Activated CD8-positive, alpha-beta memory T cell treated with anti-CD3 and anti-CD28 coated beads for 36 hours (primary cell): ENCODE results near the gene DGKH. TPM values are rescaled to one million over a fixed set of nuclear protein-coding genes. Genes with fewer than 3 reads are reported as not detected.
"Not testable (repeated sequence)": the region's sequence is repeated elsewhere in the genome, so short reads cannot be mapped to it uniquely, and the experiment has no call there.

Source experiments
- CTCF ChIA-PET: fragments of 350-600 bp; sonication (Branson Sonifier 250); formaldehyde crosslinking; loops from one replicate; lab custom pipeline; 2021; ENCODE audit warnings: antibody characterized with exemption; lab: Charles Lee
- POLR2A ChIA-PET: fragments of 350-600 bp; sonication (Branson Sonifier 250); formaldehyde crosslinking; loops from one replicate; lab custom pipeline; 2021; ENCODE audit warnings: antibody characterized with exemption; lab: Charles Lee
- total RNA-seq, 2 experiments: library from RNA; stranded (reverse); gene quantifications; one replicate each; pipeline ENCODE4 v1.2.3, GENCODE V29; 2021

Gene DGKH
- total RNA-seq, 2 experiments from 2014 or later = 11.7 to 12.7 TPM

DNA sequence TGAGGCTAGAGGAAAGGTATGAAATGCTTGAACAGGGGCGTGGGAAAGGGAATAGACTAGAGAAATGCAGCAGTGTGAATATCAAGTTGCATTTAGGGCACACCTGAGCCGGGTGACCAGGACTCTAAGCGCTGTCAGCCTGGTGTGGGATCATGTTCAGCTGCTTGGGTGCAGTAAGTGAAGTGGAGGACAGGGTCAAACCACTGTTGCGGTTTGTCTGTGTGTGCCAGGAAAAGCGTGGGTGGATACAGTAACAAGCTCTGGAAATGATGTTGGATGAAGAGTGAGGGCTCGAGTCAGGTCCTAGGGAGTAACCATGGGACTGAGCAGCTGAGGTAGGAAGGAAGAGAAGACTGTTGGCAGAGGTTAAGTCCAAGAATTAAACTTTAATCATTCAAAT, 15.8 kb downstream of the DGKH start:
- ChIA-PET CTCF (no interaction called here), POLR2A (no interaction called here)

DNA sequence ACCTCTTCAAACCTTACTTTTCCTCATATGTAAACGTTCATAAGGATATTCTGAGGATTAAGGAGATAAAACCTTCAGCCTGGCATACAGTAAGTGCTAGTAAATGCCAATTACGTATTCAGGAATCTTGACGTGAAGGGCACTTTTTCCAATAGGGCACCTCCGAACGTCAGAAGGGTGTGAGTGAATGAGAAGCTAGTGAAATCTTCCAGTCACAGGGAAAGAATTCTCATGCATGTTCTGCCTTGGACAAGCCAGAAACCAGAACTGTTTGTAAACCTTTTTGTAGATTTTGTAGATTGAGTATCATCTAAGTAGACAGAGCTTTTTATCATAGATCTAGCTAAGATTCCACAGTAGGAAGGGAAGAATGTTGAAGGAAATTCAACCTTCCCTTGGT, 16.5 kb downstream of the DGKH start:
- ChIA-PET POLR2A (no interaction called here), CTCF (no interaction called here)

DNA sequence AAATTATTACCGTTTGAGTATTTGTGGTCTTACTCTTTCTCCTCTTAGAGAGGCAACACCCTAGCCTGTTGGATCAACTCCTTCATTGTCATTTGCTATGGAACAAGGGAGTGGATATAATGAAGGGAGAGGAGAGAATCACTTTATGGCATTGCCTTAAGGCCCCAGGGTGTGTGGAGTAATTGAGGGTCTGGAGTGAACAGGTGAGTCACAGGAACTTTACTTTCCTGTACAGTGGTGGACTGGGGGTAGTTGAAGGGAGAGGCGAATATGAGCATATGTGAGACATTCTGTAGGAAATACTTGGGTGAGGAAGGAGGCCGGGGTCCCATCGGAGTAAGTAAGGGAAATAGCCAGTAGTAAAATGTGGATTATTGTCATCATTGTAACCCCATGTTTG, 17.0 kb downstream of the DGKH start:
- ChIA-PET POLR2A (no interaction called here), CTCF (no interaction called here)

DNA sequence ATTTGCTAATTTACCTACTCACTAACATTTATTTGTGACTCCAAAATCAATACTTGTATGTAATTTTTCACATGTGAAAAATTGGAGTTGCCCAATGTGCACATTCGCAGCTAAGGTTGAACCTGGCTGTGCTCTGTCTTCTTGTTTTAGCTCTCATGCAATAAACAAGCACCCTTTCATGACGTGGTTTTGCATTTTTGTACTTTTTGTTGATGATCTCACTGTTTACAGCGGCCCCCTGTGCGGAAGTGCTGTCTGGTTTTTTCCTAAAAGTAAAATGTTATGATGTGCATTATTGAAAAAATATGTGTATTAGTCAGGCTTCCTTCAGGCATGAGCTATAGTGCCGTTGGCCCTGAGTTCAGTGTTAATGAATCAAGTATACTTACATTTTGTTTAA, 18.1 kb downstream of the DGKH start:
- ChIA-PET CTCF (no interaction called here), POLR2A (no interaction called here)

DNA sequence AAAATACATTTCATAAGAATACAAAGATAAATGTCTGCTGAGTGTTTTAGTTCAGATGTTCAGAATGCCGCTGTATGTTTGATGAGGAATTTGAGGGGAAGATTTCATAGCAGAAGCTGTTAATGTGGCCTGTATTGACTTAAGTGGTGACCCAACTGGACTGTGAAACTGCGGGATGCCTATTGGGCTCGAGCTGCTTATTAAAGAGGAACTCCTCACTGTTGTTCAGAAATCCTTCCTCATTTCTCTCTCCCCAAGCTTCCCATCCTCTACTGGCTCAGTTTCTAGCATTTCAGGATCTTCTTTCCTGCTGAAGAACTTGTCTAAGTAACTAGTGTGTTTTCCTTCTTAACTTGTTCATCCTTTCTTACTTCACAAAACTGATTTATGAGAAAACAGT, 20.4 kb downstream of the DGKH start:
- ChIA-PET CTCF (no interaction called here), POLR2A (no interaction called here)

DNA sequence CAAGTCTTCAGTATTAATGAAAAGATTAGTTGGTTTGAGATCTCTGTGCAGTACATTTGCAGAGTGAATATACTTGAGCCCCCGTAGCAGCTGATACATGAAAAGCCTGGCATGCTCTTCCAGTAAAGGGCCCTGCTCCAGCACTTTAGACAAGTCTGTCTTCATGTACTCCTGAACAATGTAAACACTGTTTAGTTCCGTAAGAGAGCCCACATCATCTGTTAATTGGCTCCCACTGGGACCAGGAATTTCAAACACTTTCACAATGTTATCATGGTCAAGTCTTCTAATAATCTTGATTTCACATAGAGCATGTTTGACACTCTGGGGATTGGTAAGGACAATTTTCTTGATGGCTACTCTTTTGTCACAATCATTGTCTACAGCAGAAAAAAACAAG, 22.2 kb downstream of the DGKH start:
- CTCF ChIA-PET, POLR2A ChIA-PET: not testable (repeated sequence)

DNA sequence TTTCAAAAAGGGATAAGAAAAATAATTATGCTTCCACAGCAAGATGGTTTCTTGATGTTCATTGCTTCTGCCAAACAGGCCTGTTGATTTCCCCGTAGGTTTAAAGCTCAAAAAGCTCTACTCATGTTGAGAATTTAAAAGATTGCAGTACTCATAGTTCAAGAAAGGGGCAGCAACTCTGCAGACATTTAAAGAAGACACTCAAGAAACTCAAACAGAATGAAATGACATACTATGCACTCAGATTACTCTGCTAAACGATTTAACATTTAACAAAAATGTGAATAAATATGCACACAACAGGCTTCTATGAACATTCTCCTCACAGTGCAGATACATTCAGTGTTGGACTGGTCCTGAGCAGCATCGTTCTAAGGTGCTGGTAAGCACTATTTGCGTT, 22.7 kb downstream of the DGKH start:
- CTCF ChIA-PET = interaction anchor here (1.0 kb wide), 1 partner anchor 8 kb away, joined by 4 read pairs; no protein-coding TSS in a partner anchor
- POLR2A ChIA-PET = not testable (repeated sequence)

DNA sequence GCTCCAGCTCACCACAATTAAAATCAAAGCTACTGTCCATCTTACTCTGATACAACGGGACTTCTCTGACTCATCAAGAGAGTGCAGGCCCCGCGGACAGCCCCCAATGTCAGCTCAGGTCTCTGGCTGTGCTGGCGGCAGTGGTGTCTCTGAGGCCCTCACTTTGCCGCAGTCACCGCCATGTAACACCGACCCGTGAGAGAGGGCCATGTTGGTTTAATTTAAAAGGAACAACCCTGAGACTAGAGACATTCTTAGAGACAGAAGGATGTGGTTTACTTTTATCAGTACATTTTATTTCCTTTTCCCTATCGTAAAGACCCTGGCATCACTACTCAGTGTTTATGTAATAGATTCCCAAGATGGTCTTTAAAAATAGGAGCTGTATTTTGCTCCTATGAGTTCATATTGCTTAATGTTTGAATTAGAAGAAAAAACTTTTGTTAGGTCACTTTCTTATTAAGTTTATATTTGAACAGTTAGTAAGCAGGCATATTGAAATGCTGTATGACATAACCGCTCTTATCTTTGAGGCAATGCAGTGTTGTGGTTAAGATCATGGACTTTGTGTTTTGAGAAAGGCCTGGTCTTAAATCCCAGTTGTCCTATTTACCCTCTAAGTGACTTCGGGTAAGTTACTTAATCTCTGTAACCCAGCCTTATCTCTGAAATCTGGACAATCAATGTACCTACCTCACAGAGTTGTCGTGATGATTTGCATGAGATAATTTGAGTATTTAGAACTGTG, 23.4 kb downstream of the DGKH start:
- ChIA-PET CTCF (interaction anchor here (1.0 kb wide), 1 partner anchor 9 kb away, joined by 4 read pairs; no protein-coding TSS in a partner anchor), POLR2A (no interaction called here)

DNA sequence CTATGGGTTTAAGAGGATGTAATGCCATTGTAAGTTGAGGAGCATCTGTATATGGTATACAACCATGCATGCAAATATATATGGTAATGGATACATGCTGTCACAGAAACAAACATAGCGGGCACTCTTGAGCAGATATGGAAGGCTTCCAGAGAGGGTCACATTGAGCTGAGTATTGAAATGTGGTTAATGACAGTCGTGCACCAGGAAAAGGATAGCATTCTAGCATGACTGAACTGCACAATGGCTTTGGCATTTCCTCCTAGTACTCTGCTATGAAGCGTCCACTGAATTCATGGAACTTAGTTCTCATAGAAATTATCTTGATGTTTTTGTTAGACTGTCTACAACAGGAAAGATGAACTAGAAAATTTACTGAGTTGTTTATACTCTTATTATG, 25.2 kb downstream of the DGKH start:
- CTCF ChIA-PET = no interaction called here
- POLR2A ChIA-PET = no interaction called here

DNA sequence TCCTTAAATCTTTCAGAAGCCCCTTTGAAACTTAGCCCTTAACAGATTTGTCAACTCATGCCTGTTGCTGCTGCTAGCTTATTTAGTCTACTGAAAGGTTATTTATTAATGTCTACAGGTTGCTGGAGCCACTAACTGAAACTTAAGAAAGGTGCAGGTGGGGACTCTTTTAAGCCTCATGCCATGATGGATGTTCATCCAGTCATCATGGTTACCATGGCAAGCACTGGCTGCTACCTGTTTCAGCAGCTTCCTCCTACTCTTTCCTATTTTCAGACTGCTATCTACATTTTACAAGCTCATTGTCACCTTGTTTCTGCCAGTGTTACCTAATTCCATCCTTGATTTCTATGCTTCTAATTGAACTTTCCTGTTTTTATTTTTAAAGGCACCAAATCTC, 27.1 kb downstream of the DGKH start:
- ChIA-PET CTCF (no interaction called here), POLR2A (interaction anchor here (0.5 kb wide), 1 partner anchor 514 kb away, joined by 3 read pairs; no protein-coding TSS in a partner anchor)

DNA sequence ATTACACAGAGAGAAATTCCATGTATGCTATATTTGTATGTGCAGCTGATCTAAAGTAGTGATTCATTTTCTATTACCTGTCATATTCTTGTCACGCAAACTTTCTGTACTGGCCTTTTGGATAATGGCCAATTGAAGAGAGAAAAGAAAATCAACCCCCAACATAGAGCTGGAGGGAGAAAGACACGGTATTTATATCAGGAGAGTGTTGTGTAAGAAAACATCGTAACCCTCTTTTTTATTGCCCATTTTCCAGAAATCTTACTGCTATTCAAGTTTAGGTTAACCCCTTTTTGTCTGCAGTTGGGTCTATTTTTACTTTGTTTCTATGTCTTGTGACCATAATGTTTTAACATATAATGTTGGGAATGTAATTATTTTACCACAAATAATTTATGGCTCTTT, 27.9 kb downstream of the DGKH start:
- ChIA-PET POLR2A (no interaction called here), CTCF (no interaction called here)

DNA sequence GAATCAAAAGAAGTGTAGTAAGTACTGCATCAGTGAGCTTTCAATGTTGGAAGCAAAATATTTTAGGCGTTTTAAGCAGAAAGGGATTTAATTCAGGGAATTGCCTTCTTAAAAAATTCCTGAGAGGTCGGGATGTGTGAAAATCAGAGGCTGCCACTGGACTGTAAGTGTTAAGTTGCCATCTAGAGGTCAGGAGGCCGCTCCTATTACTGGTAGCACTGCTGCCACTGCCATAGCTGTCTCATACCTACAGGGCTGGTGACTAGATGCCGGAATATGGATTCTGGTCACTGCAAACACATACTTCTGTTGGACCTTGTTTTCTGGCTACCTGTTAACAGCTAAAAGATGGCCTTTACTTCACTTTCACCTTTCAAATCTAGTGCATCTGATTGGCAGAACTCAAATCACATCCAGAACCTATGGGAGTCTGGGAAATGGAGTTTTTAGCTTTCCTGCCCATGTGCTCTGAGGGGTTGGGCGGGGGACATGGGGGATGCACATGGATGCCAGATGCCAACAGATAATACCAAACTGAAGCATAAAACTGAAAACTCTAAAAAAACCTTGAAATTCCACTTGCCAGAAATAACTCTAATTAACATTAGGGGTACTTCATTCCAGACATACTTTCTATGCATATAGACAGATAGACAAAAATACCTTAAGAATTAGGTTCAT, 29.8 kb downstream of the DGKH start:
- POLR2A ChIA-PET = no interaction called here
- CTCF ChIA-PET = no interaction called here

DNA sequence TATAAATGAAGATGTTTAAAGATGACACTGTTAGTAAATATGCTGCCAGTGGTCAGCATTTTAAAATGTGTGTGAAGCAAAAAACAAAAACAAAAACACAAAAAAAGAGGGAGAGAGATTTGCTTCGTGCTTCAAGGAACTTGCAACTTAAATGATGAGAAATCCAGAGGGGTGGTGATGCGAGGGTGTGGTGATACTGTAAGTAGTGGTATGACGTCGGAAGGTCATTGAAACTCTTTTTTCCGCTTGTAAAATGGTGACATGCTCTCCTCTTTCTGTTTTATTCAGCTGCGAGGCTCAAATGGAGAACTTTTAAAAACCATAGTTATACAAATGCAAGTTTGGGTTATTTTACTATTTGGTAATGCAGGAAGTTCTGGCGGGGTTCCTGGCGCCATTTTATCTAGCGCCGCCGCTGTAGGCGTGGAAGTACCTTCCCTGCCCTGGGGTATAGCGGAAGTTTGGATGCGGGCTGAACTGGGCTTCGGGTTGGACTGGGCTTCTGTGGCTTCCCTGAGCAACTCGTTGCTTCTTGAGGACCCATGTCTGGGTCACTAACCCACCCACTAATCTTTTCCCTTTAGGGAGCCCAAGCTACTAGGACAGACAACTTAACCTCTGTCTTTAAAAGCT, 34.8 kb downstream of the DGKH start:
- ChIA-PET POLR2A (no interaction called here), CTCF (interaction anchor here (0.9 kb wide), 1 partner anchor 41 kb away, joined by 3 read pairs; no protein-coding TSS in a partner anchor)

DNA sequence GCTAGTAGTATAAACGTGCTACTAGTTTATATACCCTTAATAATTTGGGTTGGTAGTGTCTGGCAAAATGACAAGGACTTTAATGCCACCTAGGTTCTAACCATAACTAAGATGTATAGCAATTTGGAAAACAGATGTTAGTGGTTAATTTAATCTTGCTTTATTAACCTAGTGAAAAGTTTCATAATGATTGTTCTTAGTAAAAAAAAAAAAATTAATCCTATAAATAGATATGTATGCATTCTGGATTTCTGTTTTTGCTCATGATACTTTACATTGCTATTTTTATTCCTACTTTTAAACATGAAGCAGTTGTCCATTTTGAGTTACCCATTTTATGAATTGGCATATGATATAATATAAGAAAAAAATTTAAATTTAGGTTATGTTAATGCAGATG, 36.3 kb downstream of the DGKH start:
- CTCF ChIA-PET = no interaction called here
- POLR2A ChIA-PET = no interaction called here

DNA sequence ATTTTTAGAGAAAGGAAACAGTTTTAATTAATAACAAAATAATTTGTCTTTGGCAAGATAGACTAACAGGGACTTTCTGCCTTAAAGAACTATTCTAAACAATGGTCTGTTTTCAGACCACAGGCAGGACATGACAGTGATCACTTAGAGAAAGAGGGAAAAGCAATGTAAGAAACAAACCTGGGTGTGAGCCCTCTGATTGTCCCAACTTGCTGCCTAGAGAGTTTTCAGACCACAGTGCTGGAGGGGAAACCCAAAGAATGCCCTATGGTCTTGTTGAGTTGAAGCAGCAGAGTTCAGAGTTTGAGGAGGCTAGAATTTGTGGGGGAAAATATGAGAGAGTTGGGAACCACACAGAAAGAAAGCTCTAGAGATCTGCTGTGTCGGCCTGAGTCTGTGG, 38.1 kb downstream of the DGKH start:
- POLR2A ChIA-PET = no interaction called here
- CTCF ChIA-PET = no interaction called here

DNA sequence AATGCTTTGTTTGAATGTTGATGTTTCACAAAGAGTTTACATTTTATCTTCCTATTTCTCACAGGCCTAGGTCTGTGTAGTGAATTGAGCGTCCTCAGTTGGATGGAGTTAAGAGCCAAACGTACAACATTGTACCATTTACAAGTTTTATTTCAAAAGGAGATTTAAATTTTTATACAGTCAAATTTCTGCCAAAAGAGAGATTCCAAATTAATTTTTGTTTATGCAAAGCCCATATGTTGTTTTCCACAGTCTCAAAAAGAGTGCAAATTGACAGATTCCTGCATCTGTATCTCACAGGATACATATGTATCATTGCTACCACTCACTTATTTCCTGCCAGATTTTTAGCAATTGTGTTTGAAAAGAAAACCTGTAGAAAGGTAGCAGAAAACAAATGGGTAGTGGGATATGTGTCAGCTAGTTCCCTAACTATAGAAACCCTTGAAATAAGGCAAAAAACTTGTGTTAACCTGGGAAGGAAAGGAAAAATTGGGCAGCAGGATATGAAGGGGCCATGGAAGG, 46.1 kb downstream of the DGKH start:
- ChIA-PET CTCF (no interaction called here), POLR2A (no interaction called here)

DNA sequence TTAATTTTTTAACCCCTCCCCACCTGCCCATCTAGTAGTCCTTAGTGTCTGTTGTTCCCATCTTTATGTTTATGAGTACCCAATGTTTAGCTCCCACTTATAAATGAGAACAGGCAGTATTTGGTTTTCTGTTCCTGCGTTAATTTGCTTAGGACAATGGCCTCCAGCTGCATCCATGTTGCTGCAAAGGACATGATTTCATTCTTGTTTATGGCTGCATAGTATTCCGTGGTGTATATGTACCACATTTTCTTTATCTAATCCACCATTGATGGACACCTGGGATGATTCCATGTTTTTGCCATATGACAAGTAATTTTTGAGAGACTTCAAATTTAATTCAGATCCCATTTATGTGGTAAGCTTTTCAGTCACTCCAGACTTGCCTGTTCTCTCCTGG, 47.8 kb downstream of the DGKH start:
- POLR2A ChIA-PET = not testable (repeated sequence)

DNA sequence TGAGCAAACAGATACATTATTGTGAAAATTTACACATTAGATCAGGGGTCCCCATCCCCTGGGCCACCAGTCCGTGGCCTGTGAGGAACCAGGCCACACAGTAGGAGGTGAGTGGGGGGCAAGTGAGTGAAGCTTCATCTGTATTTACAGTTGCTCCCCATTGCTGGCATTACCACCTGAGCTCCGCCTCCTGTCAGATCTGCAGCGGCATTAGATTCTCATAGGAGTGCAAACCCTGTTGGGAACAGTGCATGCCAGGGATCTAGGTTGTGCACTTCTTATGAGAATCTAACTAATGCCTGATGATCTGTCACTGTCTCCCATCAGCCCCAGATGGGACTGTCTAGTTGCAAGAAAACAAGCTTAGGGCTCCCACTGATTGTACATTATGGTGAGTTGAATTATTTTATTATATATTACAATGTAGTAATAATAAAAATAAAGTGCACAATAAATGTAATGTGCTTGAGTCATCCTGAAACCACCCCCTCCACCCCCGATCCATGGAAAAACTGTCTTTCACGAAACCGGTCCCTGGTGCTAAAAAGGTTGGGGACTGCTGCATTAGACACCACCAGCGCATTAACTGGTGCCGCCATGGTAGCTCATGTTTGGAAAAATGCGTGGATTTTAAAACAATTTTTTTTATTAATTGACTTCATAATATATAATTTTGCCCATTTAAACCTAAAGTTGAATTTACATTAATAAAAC, 51.7 kb downstream of the DGKH start:
- CTCF ChIA-PET = no interaction called here

More for the DNA sequence above, 47.8 kb downstream of the DGKH start:
- CTCF ChIA-PET = not testable (repeated sequence)

DNA sequence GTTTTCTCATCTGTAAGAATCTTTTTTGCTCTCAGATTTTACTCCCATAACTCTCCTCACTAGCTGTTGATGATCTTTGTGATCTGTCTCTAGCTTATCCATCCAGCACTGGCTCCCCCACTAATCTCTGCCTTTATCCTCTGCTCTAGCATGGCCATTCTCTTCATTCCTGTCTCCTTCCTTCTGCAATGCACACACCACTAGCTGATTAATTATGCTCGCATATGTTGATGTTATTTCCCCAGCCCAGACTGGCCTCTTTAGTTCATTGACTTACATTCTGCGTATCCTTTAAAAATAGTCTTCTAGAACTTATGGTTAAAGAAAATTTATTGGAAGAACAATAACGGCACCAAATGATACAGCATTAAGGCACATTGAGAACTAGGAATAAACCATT, 52.5 kb downstream of the DGKH start:
- ChIA-PET POLR2A (no interaction called here), CTCF (no interaction called here)

More for the DNA sequence above, 51.7 kb downstream of the DGKH start:
- POLR2A ChIA-PET = no interaction called here
